Thyroid gland (tissue), 4 donors: ENCODE measurements around the gene DNMT3A.

Source experiments
- POLR2A ChIP-seq, 2 donors: fragments of 450-650 bp; IDR thresholded peaks; one replicate each; pipeline ENCODE4 v1.6.1; 2017; ENCODE audit warnings: antibody characterized with exemption in 2 of 2, mild to moderate bottlenecking in 2 of 2, moderate library complexity in 1 of 2
- TF ChIP-seq, protein P1 (sequence below), 6 experiments: fragments of 200-600 bp in 3 of 6; fragments of 450-650 bp in 3 of 6; sonication (generic) in 3 of 6; IDR thresholded peaks; one replicate each; pipeline ENCODE4 v1.5.1; 2016 to 2019; ENCODE audit warnings: antibody characterized with exemption in 6 of 6, mild to moderate bottlenecking in 2 of 6, inconsistent platforms in 1 of 6, moderate library complexity in 1 of 6

DNA sequence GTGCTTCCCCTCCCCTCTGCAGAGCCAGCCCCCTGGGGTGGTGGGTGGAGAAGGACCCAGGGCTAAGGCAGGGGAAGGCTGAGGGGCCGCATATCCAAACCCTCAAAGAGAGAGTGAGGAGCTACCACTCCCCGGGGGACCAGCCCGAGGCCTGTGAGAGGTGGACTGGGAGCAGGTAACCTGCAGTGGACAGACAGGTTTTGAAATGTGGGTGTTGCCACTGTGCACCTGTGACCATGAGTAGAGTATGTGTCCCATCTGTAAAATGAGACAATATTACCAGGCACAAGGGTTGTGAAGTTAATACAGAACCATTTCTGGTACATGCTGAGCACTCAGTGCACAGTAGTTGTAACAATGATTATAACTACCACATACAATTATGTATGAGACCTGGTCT lies 122.1 kb downstream of the DNMT3A start:
- TF ChIP-seq, protein P1, sequence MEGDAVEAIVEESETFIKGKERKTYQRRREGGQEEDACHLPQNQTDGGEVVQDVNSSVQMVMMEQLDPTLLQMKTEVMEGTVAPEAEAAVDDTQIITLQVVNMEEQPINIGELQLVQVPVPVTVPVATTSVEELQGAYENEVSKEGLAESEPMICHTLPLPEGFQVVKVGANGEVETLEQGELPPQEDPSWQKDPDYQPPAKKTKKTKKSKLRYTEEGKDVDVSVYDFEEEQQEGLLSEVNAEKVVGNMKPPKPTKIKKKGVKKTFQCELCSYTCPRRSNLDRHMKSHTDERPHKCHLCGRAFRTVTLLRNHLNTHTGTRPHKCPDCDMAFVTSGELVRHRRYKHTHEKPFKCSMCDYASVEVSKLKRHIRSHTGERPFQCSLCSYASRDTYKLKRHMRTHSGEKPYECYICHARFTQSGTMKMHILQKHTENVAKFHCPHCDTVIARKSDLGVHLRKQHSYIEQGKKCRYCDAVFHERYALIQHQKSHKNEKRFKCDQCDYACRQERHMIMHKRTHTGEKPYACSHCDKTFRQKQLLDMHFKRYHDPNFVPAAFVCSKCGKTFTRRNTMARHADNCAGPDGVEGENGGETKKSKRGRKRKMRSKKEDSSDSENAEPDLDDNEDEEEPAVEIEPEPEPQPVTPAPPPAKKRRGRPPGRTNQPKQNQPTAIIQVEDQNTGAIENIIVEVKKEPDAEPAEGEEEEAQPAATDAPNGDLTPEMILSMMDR (IDR thresholded peaks at IDR 0.05), result no peak
- no peak for TF ChIP-seq POLR2A (IDR thresholded peaks at IDR 0.05)
